Measurements from ENCODE around the gene BTBD1. TPM values are rescaled to one million over a fixed set of nuclear protein-coding genes. Genes with fewer than 3 reads are reported as not detected.

BTBD1 gene
- total RNA-seq: 37.8 and 43.1 TPM in 2 replicates
- long read RNA-seq, partial matches to known transcripts: 4 of 10 reads
- long read RNA-seq, other reads (novel, unspliced or antisense): 2 of 10 reads

- Mint-ChIP-seq H3K4me3 (peak within 1 kb of the TSS; percentile 80), H3K4me1 (no peaks in the 10 kb centered on the region), H3K9me3 (no peaks in the 10 kb centered on the region), H3K27me3 (ENCODE audit: low read depth) (no peaks in the 10 kb centered on the region), H3K36me3 (ENCODE audit: low read depth) (no peaks in the 10 kb centered on the region), H3K27ac (ENCODE audit: unreplicated experiment) (no peak within 1 kb of the TSS)
- TF ChIP-seq, protein P1, sequence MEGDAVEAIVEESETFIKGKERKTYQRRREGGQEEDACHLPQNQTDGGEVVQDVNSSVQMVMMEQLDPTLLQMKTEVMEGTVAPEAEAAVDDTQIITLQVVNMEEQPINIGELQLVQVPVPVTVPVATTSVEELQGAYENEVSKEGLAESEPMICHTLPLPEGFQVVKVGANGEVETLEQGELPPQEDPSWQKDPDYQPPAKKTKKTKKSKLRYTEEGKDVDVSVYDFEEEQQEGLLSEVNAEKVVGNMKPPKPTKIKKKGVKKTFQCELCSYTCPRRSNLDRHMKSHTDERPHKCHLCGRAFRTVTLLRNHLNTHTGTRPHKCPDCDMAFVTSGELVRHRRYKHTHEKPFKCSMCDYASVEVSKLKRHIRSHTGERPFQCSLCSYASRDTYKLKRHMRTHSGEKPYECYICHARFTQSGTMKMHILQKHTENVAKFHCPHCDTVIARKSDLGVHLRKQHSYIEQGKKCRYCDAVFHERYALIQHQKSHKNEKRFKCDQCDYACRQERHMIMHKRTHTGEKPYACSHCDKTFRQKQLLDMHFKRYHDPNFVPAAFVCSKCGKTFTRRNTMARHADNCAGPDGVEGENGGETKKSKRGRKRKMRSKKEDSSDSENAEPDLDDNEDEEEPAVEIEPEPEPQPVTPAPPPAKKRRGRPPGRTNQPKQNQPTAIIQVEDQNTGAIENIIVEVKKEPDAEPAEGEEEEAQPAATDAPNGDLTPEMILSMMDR (conservative IDR thresholded peaks at IDR 0.05): peak; percentile 21
- peak; percentile 74 for DNase-seq (ENCODE audit: low read depth, low spot score)
These were observed at the start of gene BTBD1 for GRCh38 chr15:83066734-83067637. BTBD1 (minus strand) TSS chr15:83067252; CDS start chr15:83067151, 101 bp downstream.

- no peak for DNase-seq (ENCODE audit: low read depth, low spot score)
- Mint-ChIP-seq H3K4me3 (no peak overlapping the region), H3K9me3 (peaks cover 4% of the 10 kb centered on the region), H3K27me3 (ENCODE audit: low read depth) (peaks cover 9% of the 10 kb centered on the region), H3K36me3 (ENCODE audit: low read depth) (peaks cover 5% of the 10 kb centered on the region), H3K4me1 (peaks cover 3% of the 10 kb centered on the region), H3K27ac (ENCODE audit: unreplicated experiment) (no peak overlapping the region)
- TF ChIP-seq, protein P1 (conservative IDR thresholded peaks at IDR 0.05): no peak
These were observed 48.9 kb upstream of the BTBD1 start for GRCh38 chr15:83115831-83116565.

DNA sequence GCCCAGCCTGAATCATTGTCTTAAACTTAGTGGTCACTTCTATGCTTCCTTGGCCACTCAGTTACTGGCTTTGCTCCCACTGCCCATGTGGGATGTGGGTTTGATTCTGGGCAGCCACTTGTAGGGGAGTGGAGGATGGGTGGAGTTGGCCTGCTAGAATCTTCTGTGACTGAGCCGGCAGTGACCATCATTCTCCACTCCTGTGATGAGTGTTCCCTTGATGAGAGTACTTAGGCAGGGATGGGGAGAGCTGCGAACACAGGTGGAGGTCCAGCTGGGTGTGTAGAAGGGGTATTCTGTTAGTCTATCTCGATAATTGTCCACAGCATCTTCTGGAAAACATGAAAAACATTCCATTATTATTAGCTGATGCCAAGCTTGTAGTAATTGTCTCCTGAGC, 48.4 kb upstream of the BTBD1 start:
- TF ChIP-seq, protein P1 (conservative IDR thresholded peaks at IDR 0.05): no peak
- no peak for DNase-seq (ENCODE audit: low read depth, low spot score)
- peaks cover 3% of the 10 kb centered on the region for H3K4me1 Mint-ChIP-seq
- no peak overlapping the region for H3K4me3 Mint-ChIP-seq
- H3K27me3 Mint-ChIP-seq (ENCODE audit: low read depth): peaks cover 13% of the 10 kb centered on the region
- H3K36me3 Mint-ChIP-seq (ENCODE audit: low read depth): peaks cover 6% of the 10 kb centered on the region
- H3K27ac Mint-ChIP-seq (ENCODE audit: unreplicated experiment): no peak overlapping the region
- H3K9me3 Mint-ChIP-seq: peaks cover 5% of the 10 kb centered on the region

- Mint-ChIP-seq H3K27ac (ENCODE audit: unreplicated experiment) (no peak overlapping the region), H3K27me3 (ENCODE audit: low read depth) (peaks cover 18% of the 10 kb centered on the region), H3K36me3 (ENCODE audit: low read depth) (peaks cover 6% of the 10 kb centered on the region), H3K9me3 (peaks cover 5% of the 10 kb centered on the region), H3K4me1 (peaks cover 3% of the 10 kb centered on the region), H3K4me3 (no peak overlapping the region)
- TF ChIP-seq, protein P1 (conservative IDR thresholded peaks at IDR 0.05): no peak
- no peak for DNase-seq (ENCODE audit: low read depth, low spot score)
These were observed 47.8 kb upstream of the BTBD1 start for GRCh38 chr15:83114856-83115255.

DNA sequence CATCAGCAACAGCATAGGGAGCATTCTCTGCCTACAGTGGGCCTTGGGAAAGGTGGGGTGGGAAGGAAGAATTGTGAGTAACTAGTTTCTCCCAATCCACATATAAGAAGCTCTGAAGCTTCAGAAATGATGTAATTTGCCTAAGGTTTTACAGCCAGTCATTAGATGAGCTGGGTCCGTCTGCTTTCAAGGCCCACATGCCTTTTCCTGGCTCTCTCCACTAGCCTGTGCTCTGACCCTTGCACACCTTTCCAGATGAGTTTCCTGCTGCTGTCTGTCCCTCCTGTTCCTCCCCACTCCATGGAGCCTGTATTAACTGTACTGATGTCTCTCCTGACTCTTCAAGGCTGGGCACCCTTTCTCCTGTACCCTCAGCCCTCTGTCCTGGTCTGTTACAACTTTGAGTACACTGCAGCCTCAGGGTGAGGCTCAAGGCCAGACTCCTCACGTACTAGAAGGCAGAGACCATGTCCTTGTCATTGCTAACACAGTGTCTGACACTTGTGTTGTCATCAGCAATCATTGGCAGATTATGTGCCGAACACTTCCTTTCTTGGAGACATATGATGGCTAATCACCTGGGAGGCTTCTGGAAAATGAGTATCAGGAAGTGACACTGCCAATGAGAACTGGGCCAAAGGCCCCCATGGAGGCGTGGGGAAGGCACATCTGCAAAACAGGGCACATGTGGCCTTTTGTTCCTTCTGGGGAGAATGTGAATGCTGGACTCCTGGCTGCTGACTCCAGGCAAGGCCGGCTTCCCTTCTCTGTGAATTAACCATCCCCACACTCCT, 47.0 kb upstream of the BTBD1 start:
- Mint-ChIP-seq H3K4me1 (peaks cover 3% of the 10 kb centered on the region), H3K4me3 (no peak overlapping the region), H3K36me3 (ENCODE audit: low read depth) (peaks cover 6% of the 10 kb centered on the region), H3K27ac (ENCODE audit: unreplicated experiment) (no peak overlapping the region), H3K9me3 (peaks cover 5% of the 10 kb centered on the region), H3K27me3 (ENCODE audit: low read depth) (peaks cover 26% of the 10 kb centered on the region)
- no peak for DNase-seq (ENCODE audit: low read depth, low spot score)
- TF ChIP-seq, protein P1 (conservative IDR thresholded peaks at IDR 0.05): no peak
